ENCODE measurements around the gene SYNE1. TPM values are rescaled to one million over a fixed set of nuclear protein-coding genes. Genes with fewer than 3 reads are reported as not detected.

The SYNE1 gene
- total RNA-seq, 2 experiments from 2014 or later: 21.5 to 24.4 TPM

DNA sequence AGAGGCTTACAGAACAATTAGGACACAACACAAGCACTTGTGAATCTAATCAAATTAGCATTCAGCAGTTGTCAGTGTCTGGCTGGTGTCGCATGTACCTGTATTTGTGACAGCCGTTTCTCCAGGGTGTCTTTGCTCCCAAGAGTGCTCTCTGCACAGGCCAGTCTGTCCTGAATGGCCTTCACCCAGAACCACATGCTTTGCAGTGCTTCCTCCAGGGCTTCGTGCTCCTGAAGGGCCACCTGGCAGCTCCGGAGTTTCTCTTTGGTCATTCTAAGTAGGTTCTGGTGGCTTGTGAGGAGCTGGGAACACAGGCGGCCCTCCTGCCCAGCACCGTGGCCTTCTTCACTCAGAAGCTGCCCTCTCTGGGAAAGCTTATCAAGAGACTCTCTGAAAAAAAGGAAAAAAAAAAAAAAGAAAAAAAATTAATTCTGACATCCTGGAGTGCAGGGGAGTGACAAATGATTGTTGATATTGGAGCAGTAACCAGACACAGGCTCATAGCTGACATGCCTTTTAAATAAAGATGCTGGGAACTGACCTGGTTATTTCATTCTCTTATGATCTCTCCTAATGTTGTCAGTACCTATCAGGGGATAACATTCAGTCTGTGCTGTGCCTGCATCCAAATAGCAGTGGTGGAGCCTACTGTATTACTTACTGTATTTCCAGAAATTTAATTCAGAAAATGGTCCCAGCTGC lies 245.8 kb downstream of the SYNE1 start:
- CTCF ChIA-PET: no interaction called here
- POLR2A ChIA-PET: no interaction called here

DNA sequence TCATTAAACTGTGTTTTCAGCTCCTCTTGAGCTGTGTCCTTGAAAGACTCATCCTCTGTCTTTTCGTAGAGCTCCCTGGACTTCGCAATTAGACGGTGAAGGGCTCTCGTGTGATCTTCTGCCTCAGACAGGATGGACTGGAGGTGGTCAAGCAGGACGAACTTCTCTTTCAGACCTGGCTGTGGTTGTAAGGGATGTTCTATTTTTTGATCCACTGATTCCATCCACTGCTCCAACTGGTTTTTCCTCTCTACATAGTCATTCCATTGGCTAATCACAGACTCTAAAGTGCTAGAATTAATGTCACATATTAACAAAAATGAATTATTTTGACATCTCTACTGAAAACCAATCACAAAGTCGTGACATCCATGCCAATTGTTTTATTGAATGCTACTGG lies 250.1 kb downstream of the SYNE1 start:
- CTCF ChIA-PET: no interaction called here
- POLR2A ChIA-PET: no interaction called here

GRCh38 chr6:152386131-152386530 lies 251.0 kb downstream of the SYNE1 start:
- POLR2A ChIA-PET: no interaction called here
- CTCF ChIA-PET: no interaction called here

GRCh38 chr6:152380993-152381898 lies 255.9 kb downstream of the SYNE1 start:
- ChIA-PET POLR2A (no interaction called here), CTCF (no interaction called here)

GRCh38 chr6:152380351-152380767 lies 256.8 kb downstream of the SYNE1 start:
- POLR2A ChIA-PET: no interaction called here
- CTCF ChIA-PET: no interaction called here

DNA sequence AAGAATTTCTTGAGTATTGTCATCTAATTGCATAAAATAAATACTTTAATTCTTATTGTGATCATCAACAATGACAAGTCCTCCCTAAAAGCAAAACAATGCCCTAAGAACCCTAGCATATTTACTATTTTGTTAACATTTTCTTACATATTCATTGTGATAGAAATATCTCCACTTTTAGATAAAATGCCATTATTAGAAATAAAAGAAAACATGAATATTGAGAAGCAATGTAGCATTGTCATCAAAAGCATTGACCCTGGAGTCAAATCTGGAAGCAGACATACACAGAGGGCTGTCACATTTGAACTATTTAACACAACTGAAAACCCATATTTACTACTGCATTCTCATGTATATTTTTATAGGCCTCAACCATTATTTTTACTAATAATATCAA lies 257.7 kb downstream of the SYNE1 start:
- POLR2A ChIA-PET: no interaction called here
- CTCF ChIA-PET: no interaction called here

GRCh38 chr6:152378169-152378568 lies 259.0 kb downstream of the SYNE1 start:
- ChIA-PET CTCF (no interaction called here), POLR2A (no interaction called here)

DNA sequence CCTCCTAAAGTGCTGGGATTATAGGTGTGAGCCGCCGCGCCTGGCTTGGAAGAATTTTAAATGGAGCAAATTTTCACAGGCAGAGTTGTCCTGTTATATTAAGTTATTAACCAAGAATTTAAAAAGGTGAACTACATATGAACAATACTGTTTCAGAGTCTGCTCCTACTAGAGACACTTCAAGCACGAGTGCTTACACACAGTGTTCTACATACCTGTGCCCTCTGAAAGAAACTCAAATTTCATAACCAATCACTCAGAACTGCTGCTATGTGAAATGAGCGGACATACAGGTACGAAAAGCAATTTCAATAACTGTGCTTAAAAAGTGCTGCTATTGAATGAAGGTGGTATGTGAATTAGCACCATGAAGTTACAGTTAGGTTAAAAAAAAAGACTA lies 262.0 kb downstream of the SYNE1 start:
- CTCF ChIA-PET: no interaction called here
- POLR2A ChIA-PET: no interaction called here

- ChIA-PET CTCF (interaction anchor here (1.0 kb wide), 1 partner anchor 34 kb away, joined by 3 read pairs; no protein-coding TSS in a partner anchor), POLR2A (interaction anchor here (0.7 kb wide), 1 partner anchor 10 kb away, joined by 3 read pairs; no protein-coding TSS in a partner anchor)
Measured at GRCh38 chr6:152372945-152373344, 264.2 kb downstream of the SYNE1 start.

GRCh38 chr6:152371775-152372174 lies 265.4 kb downstream of the SYNE1 start:
- CTCF ChIA-PET: no interaction called here

GRCh38 chr6:152368751-152369624 lies 268.2 kb downstream of the SYNE1 start:
- CTCF ChIA-PET: no interaction called here

More at GRCh38 chr6:152371775-152372174, 265.4 kb downstream of the SYNE1 start:
- POLR2A ChIA-PET: no interaction called here

GRCh38 chr6:152364866-152365265 lies 272.3 kb downstream of the SYNE1 start:
- ChIA-PET POLR2A (no interaction called here), CTCF (no interaction called here)

More at GRCh38 chr6:152368751-152369624, 268.2 kb downstream of the SYNE1 start:
- POLR2A ChIA-PET: no interaction called here

- CTCF ChIA-PET: no interaction called here
- POLR2A ChIA-PET: no interaction called here
Measured at GRCh38 chr6:152360034-152360433, 277.1 kb downstream of the SYNE1 start.

DNA sequence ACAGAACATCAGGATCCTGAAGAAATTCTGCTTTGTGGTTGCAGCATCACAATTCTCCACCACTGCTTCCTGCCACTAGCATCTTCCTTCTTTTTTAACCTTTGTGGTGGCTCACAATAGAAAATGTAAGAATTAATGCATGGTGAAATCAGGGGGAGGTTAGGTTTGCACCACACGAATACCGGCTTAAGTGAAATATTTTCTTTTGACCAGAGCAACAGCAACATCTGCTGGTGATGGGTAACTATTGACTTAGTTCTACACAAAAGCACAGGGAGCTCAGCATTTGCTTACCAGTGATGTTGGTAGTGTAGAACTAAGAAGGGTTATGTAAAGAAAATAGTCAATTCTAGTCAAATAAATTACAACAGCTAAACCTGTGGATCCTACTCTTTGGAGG lies 280.5 kb downstream of the SYNE1 start:
- ChIA-PET POLR2A (no interaction called here), CTCF (no interaction called here)

GRCh38 chr6:152356016-152356415 lies 281.1 kb downstream of the SYNE1 start:
- ChIA-PET CTCF (no interaction called here), POLR2A (no interaction called here)

GRCh38 chr6:152355166-152355565 lies 282.0 kb downstream of the SYNE1 start:
- CTCF ChIA-PET: no interaction called here

GRCh38 chr6:152353440-152353839 lies 283.7 kb downstream of the SYNE1 start:
- POLR2A ChIA-PET: no interaction called here
- CTCF ChIA-PET: no interaction called here

More at GRCh38 chr6:152355166-152355565, 282.0 kb downstream of the SYNE1 start:
- POLR2A ChIA-PET: no interaction called here

DNA sequence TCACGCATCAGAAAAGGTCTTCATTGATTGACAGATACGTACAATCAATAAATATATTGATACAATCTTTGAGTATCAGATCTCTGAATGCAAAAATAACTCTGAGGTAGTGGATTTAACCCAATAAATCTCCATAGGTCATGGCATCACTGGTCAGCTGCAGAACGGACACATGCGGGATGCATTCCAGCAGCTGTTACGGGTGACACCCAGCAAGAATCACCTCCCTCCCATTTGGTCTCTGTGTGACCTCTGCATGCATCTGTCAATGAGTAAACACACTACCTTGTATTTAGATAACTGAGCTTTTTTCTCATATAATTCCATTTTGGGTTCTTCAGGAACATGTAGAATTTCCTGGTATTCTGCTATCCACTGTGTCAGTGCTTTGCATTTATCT lies 285.4 kb downstream of the SYNE1 start:
- CTCF ChIA-PET: no interaction called here
- POLR2A ChIA-PET: no interaction called here

GRCh38 chr6:152351110-152351509 lies 286.1 kb downstream of the SYNE1 start:
- CTCF ChIA-PET: interaction anchor here (2.1 kb wide), 1 partner anchor 12 kb away, joined by 5 read pairs; no protein-coding TSS in a partner anchor
- POLR2A ChIA-PET: no interaction called here

GRCh38 chr6:152348116-152348515 lies 289.0 kb downstream of the SYNE1 start:
- CTCF ChIA-PET: no interaction called here
- POLR2A ChIA-PET: no interaction called here
